Fibroblast of lung (primary cell): ENCODE measurements around the gene HAPLN3. TPM values are rescaled to one million over a fixed set of nuclear protein-coding genes. Genes with fewer than 3 reads are reported as not detected.
A peak's percentile ranks its signal among the peaks of the same experiment; 100 is the strongest.

Experiments
- DNase-seq, 2 donors: peaks; one replicate each; pipeline versions ENCODE4 v3.0.0 to v3.0.0-alpha.2; 2010; ENCODE audit warnings: low read depth in 2 of 2
- H2AFZ ChIP-seq: 2 replicates; pipeline ENCODE4 v1.5.1; 2012; ENCODE audit warnings: low read length, control low read depth, inconsistent platforms
- H3K27ac ChIP-seq: 2 replicates; pipeline ENCODE4 v1.5.1; 2011; ENCODE audit warnings: low read length, control low read depth; ENCODE audit not compliant: insufficient read depth
- H3K27me3 ChIP-seq: 2 replicates; pipeline ENCODE4 v1.5.1; 2011; ENCODE audit warnings: mild to moderate bottlenecking, low read length; ENCODE audit not compliant: control insufficient read depth, insufficient read depth
- H3K36me3 ChIP-seq: 2 replicates; pipeline ENCODE4 v1.5.1; 2011; ENCODE audit warnings: low read length; ENCODE audit not compliant: control insufficient read depth, insufficient read depth
- H3K4me1 ChIP-seq: 2 replicates; pipeline ENCODE4 v1.5.1; 2011; ENCODE audit warnings: low read length; ENCODE audit not compliant: control insufficient read depth, insufficient read depth; ENCODE audit errors: extremely low read depth
- H3K4me2 ChIP-seq: 2 replicates; pipeline ENCODE4 v1.5.1; 2011; ENCODE audit warnings: low read length, control low read depth; ENCODE audit not compliant: insufficient read depth; ENCODE audit errors: extremely low read depth
- H3K4me3 ChIP-seq, 4 experiments: fragments of 200-600 bp in 1 of 4; sonication (generic) in 1 of 4; replicated peaks in 1 of 4; 2 replicates each; pipeline ENCODE4 v1.5.1; 2011 to 2016; ENCODE audit warnings: low read length in 4 of 4, low read depth in 3 of 4, mild to moderate bottlenecking in 3 of 4, control low read depth in 2 of 4, inconsistent platforms in 1 of 4, mixed read lengths in 1 of 4; ENCODE audit not compliant: insufficient read depth in 1 of 4; ENCODE audit errors: control extremely low read depth in 1 of 4
- H3K79me2 ChIP-seq: 2 replicates; pipeline ENCODE4 v1.5.1; 2012; ENCODE audit warnings: mild to moderate bottlenecking, low read length, inconsistent platforms; ENCODE audit not compliant: control insufficient read depth, insufficient read depth
- H3K9ac ChIP-seq: 2 replicates; pipeline ENCODE4 v1.5.1; 2011; ENCODE audit warnings: mild to moderate bottlenecking, low read length, control low read depth; ENCODE audit not compliant: insufficient read depth
- H3K9me3 ChIP-seq: 2 replicates; pipeline ENCODE4 v1.5.1; 2012; ENCODE audit warnings: low read depth, low read length; ENCODE audit not compliant: control insufficient read depth, insufficient read depth
- H4K20me1 ChIP-seq: 2 replicates; pipeline ENCODE4 v1.5.1; 2011; ENCODE audit warnings: low read length; ENCODE audit not compliant: control insufficient read depth, insufficient read depth; ENCODE audit errors: extremely low read depth
- CTCF ChIP-seq, 2 donors: IDR thresholded peaks in 1 of 2; conservative IDR thresholded peaks in 1 of 2; 1 replicate in 1 of 2; 2 replicates in 1 of 2; pipeline ENCODE4 v1.5.1; 2011 to 2012; ENCODE audit warnings: low read length in 2 of 2, control low read depth in 1 of 2, inconsistent platforms in 1 of 2, low read depth in 1 of 2, mild to moderate bottlenecking in 1 of 2
- EZH2 ChIP-seq: IDR thresholded peaks from 2 replicates; pipeline ENCODE4 v1.5.1; 2012; ENCODE audit warnings: low read length, control low read depth, mild to moderate bottlenecking; ENCODE audit errors: missing control alignments
- polyA plus RNA-seq, 2 donors: library from polyadenylated mRNA; depleted of rRNA in 1 of 2; stranded (reverse) in 1 of 2; unstranded in 1 of 2; fragments of >200 nt; gene quantifications; 2 replicates each; pipeline ENCODE4 v1.2.1, GENCODE V29; 2011 to 2012; ENCODE audit warnings: missing spikeins in 1 of 2
- total RNA-seq: library from RNA; depleted of rRNA; stranded (reverse); fragments of >200 nt; gene quantifications from 2 replicates; pipeline ENCODE4 v1.2.1, GENCODE V29; 2014

HAPLN3 gene
- total and polyA plus RNA-seq, 2 donors (not counting 1 experiment from before 2014, with no cell fraction given): 3.1 to 4.3 TPM

GRCh38 chr15:88900982-88901418 is 5.7 kb upstream of the HAPLN3 start:
- H4K20me1 ChIP-seq: no peaks in the 10 kb centered on the region
- no peak overlapping the region for H3K4me2 ChIP-seq
- TF ChIP-seq CTCF (conservative IDR thresholded peaks at IDR 0.05 in 1 of 2, IDR thresholded peaks at IDR 0.05 in 1 of 2; ENCODE audit: low read depth in 1 of 2, low read length in 2 of 2): no peak
- no peak for TF ChIP-seq EZH2
- H3K9me3 ChIP-seq: no peaks in the 10 kb centered on the region
- H3K79me2 ChIP-seq: no peaks in the 10 kb centered on the region
- peaks cover 6% of the 10 kb centered on the region for H3K4me1 ChIP-seq
- H3K9ac ChIP-seq: no peak overlapping the region
- H3K36me3 ChIP-seq: peaks cover 10% of the 10 kb centered on the region
- H3K4me3 ChIP-seq: no peak overlapping the region
- no peak overlapping the region for H3K27ac ChIP-seq
- DNase-seq: no peak
- no peaks in the 10 kb centered on the region for H3K27me3 ChIP-seq
- no peak overlapping the region for H2AFZ ChIP-seq

- H4K20me1 ChIP-seq: no peaks in the 10 kb centered on the region
- no peaks in the 10 kb centered on the region for H3K9me3 ChIP-seq
- H3K27me3 ChIP-seq: no peaks in the 10 kb centered on the region
- TF ChIP-seq EZH2 (no peak), CTCF (conservative IDR thresholded peaks at IDR 0.05 in 1 of 2, IDR thresholded peaks at IDR 0.05 in 1 of 2; ENCODE audit: low read depth in 1 of 2, low read length in 2 of 2) (no peak)
- H3K4me3 ChIP-seq: no peak overlapping the region
- peaks cover 10% of the 10 kb centered on the region for H3K36me3 ChIP-seq
- H2AFZ ChIP-seq: no peak overlapping the region
- DNase-seq: peak; percentile 24 to 78
- H3K4me1 ChIP-seq: peaks cover 8% of the 10 kb centered on the region
- no peak overlapping the region for H3K27ac ChIP-seq
- H3K9ac ChIP-seq: no peak overlapping the region
- H3K79me2 ChIP-seq: no peaks in the 10 kb centered on the region
- no peak overlapping the region for H3K4me2 ChIP-seq
Observed at GRCh38 chr15:88900309-88900981, 5.1 kb upstream of the HAPLN3 start.

GRCh38 chr15:88899251-88899650 is 3.9 kb upstream of the HAPLN3 start:
- H2AFZ ChIP-seq: no peak overlapping the region
- no peak overlapping the region for H3K4me3 ChIP-seq
- no peak overlapping the region for H3K9ac ChIP-seq
- no peaks in the 10 kb centered on the region for H4K20me1 ChIP-seq
- no peak for DNase-seq
- H3K27ac ChIP-seq: no peak overlapping the region
- no peaks in the 10 kb centered on the region for H3K27me3 ChIP-seq
- H3K9me3 ChIP-seq: no peaks in the 10 kb centered on the region
- TF ChIP-seq EZH2 (no peak), CTCF (conservative IDR thresholded peaks at IDR 0.05 in 1 of 2, IDR thresholded peaks at IDR 0.05 in 1 of 2; ENCODE audit: low read depth in 1 of 2, low read length in 2 of 2) (no peak)
- peaks cover 8% of the 10 kb centered on the region for H3K4me1 ChIP-seq
- peaks cover 10% of the 10 kb centered on the region for H3K36me3 ChIP-seq
- no peak overlapping the region for H3K4me2 ChIP-seq
- no peaks in the 10 kb centered on the region for H3K79me2 ChIP-seq
